HepG2 (cell line): ENCODE measurements around the gene NCBP3. TPM values are rescaled to one million over a fixed set of nuclear protein-coding genes. Genes with fewer than 3 reads are reported as not detected.

ENCODE experiments used
- AGO2 ChIP-seq: fragments of 200-400 bp; formaldehyde crosslinking; optimal IDR thresholded peaks from 2 replicates; pipeline ENCODE3; 2017; ENCODE audit warnings: mild to moderate bottlenecking, low read depth, low read length, moderate library complexity
- KLF12 ChIP-seq: sonication (generic); formaldehyde crosslinking; IDR thresholded peaks from 2 replicates; pipeline ENCODE4 v1.4.0; 2020; ENCODE audit warnings: missing genetic modification reagents, borderline replicate concordance
- MTF1 ChIP-seq: sonication (generic); formaldehyde crosslinking; IDR thresholded peaks from 2 replicates; pipeline ENCODE4 v1.5.0; 2020; ENCODE audit warnings: missing genetic modification reagents
- ZFP41 ChIP-seq: sonication (generic); formaldehyde crosslinking; IDR thresholded peaks from 2 replicates; pipeline ENCODE4 v1.4.0; 2020; ENCODE audit warnings: mild to moderate bottlenecking, missing genetic modification reagents, borderline replicate concordance
- ZFY ChIP-seq: sonication (generic); formaldehyde crosslinking; IDR thresholded peaks from 2 replicates; pipeline ENCODE4 v1.4.0; 2020; ENCODE audit warnings: missing genetic modification reagents
- ZNF326 ChIP-seq: sonication (generic); formaldehyde crosslinking; IDR thresholded peaks from 2 replicates; pipeline ENCODE4 v1.4.0; 2020; ENCODE audit warnings: missing genetic modification reagents, borderline replicate concordance
- ZNF737 ChIP-seq: sonication (generic); formaldehyde crosslinking; IDR thresholded peaks from 2 replicates; pipeline ENCODE4 v1.5.0; 2020; ENCODE audit warnings: missing genetic modification reagents, mild to moderate bottlenecking, borderline replicate concordance
- polyA plus RNA-seq, 8 experiments: library from polyadenylated mRNA; depleted of rRNA in 3 of 8; stranded (reverse) in 7 of 8; unstranded in 1 of 8; fragments of >200 nt; fragmentation: Illumina TruSeq in 4 of 8; extraction: Trizol in 4 of 8; gene quantifications; 2 replicates each; pipeline versions ENCODE4 v1.2.1 to v1.2.3, GENCODE V29; 2011 to 2016; ENCODE audit warnings: low read depth in 4 of 8, missing spikeins in 1 of 8, mixed read lengths in 1 of 8; ENCODE audit not compliant: insufficient read depth in 1 of 8
- total RNA-seq, 5 experiments: library from RNA; depleted of rRNA; stranded (reverse); fragments of >200 nt; fragmentation: Illumina TruSeq; extraction: Trizol; gene quantifications; 2 replicates each; pipeline ENCODE4 v1.2.3, GENCODE V29; 2016; ENCODE audit warnings: low read depth in 1 of 5
- TF ChIP-seq, protein P1 (sequence below): sonication (generic); formaldehyde crosslinking; IDR thresholded peaks from 2 replicates; pipeline ENCODE4 v1.9.0; 2022; ENCODE audit warnings: missing genetic modification reagents, mild to moderate bottlenecking, borderline replicate concordance
- TF ChIP-seq, protein P2 (sequence below): sonication (generic); formaldehyde crosslinking; IDR thresholded peaks from 2 replicates; pipeline ENCODE4 v1.8.0; 2022; ENCODE audit warnings: mild to moderate bottlenecking, missing genetic modification reagents, moderate library complexity
- TF ChIP-seq, protein P3 (sequence below): sonication (generic); formaldehyde crosslinking; IDR thresholded peaks from 2 replicates; pipeline ENCODE4 v1.5.0; 2020; ENCODE audit warnings: mild to moderate bottlenecking, missing genetic modification reagents
- TF ChIP-seq, protein P4 (sequence below): IDR thresholded peaks from 2 replicates; pipeline ENCODE4 v1.6.1; 2016; ENCODE audit warnings: control low read depth
- TF ChIP-seq, protein P5 (sequence below): sonication (generic); formaldehyde crosslinking; IDR thresholded peaks from 2 replicates; pipeline ENCODE4 v1.5.1; 2020; ENCODE audit warnings: mild to moderate bottlenecking, missing genetic modification reagents, borderline replicate concordance
- TF ChIP-seq, protein P6 (sequence below): IDR thresholded peaks from 2 replicates; pipeline ENCODE4 v1.6.1; 2016; ENCODE audit warnings: missing compliant biosample characterization, missing genetic modification reagents, borderline replicate concordance

Gene NCBP3
- total and polyA plus RNA-seq, 2 of the 13 experiments (the other 11 are each of a cell fraction or from before 2014, with no cell fraction given): 19.5 to 24.8 TPM

DNA sequence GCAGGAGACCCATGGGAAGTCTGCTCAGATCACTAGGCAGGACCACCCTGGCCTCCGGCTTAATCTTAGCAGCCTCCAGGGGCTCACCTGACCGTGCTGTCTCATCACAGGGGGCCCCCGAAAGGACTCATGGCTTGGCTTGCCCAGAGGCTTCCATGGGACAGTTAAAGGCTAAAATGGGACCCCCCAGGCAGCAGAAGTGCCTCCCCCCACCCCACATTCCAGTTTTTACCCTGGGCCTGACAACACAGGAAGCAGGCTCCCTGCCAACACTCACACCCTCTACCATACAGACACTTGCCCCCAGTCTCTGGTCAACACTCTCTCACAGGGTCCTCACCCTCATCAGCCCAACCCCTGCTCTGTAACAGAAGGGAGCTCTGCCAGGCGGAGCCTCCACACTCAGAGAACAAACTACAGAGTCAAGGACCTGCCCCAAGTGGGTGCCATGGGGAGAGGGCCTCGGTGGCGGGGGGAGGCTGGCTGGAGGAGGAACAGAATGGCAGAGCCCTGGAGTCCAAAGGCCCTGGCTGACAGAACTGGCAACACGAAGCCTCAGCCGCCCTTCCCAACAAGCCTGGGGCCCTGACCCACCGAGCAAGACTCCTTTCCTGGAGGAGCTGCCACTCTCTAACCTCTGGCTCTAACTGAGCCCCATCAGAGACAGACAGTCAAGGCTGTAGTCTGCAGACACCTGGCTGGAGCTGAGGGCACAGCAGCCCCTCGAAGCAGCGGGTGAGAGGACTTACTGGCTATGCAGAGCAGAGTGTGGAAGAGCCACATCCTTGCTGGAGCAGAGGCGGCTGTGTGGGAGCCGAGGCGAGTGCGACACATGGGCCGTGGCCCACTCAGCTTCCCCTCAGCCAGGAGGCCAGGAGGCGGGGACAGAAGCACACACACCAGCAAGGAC, 45.4 kb downstream of the NCBP3 start, which contains the start of gene ITGAE (continued):
- TF ChIP-seq, protein P1, sequence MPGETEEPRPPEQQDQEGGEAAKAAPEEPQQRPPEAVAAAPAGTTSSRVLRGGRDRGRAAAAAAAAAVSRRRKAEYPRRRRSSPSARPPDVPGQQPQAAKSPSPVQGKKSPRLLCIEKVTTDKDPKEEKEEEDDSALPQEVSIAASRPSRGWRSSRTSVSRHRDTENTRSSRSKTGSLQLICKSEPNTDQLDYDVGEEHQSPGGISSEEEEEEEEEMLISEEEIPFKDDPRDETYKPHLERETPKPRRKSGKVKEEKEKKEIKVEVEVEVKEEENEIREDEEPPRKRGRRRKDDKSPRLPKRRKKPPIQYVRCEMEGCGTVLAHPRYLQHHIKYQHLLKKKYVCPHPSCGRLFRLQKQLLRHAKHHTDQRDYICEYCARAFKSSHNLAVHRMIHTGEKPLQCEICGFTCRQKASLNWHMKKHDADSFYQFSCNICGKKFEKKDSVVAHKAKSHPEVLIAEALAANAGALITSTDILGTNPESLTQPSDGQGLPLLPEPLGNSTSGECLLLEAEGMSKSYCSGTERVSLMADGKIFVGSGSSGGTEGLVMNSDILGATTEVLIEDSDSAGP (CRISPR knock-in tag): no peak
- TF ChIP-seq AGO2: peak; percentile 48
- TF ChIP-seq, protein P2, sequence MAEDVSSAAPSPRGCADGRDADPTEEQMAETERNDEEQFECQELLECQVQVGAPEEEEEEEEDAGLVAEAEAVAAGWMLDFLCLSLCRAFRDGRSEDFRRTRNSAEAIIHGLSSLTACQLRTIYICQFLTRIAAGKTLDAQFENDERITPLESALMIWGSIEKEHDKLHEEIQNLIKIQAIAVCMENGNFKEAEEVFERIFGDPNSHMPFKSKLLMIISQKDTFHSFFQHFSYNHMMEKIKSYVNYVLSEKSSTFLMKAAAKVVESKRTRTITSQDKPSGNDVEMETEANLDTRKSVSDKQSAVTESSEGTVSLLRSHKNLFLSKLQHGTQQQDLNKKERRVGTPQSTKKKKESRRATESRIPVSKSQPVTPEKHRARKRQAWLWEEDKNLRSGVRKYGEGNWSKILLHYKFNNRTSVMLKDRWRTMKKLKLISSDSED: no peak
- TF ChIP-seq, protein P3, sequence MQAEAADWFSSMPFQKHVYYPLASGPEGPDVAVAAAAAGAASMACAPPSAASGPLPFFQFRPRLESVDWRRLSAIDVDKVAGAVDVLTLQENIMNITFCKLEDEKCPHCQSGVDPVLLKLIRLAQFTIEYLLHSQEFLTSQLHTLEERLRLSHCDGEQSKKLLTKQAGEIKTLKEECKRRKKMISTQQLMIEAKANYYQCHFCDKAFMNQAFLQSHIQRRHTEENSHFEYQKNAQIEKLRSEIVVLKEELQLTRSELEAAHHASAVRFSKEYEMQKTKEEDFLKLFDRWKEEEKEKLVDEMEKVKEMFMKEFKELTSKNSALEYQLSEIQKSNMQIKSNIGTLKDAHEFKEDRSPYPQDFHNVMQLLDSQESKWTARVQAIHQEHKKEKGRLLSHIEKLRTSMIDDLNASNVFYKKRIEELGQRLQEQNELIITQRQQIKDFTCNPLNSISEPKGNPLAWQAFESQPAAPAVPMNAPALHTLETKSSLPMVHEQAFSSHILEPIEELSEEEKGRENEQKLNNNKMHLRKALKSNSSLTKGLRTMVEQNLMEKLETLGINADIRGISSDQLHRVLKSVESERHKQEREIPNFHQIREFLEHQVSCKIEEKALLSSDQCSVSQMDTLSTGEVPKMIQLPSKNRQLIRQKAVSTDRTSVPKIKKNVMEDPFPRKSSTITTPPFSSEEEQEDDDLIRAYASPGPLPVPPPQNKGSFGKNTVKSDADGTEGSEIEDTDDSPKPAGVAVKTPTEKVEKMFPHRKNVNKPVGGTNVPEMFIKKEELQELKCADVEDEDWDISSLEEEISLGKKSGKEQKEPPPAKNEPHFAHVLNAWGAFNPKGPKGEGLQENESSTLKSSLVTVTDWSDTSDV: no peak
- TF ChIP-seq, protein P4, sequence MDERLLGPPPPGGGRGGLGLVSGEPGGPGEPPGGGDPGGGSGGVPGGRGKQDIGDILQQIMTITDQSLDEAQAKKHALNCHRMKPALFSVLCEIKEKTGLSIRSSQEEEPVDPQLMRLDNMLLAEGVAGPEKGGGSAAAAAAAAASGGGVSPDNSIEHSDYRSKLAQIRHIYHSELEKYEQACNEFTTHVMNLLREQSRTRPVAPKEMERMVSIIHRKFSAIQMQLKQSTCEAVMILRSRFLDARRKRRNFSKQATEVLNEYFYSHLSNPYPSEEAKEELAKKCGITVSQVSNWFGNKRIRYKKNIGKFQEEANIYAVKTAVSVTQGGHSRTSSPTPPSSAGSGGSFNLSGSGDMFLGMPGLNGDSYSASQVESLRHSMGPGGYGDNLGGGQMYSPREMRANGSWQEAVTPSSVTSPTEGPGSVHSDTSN (CRISPR knock-in tag): no peak
- TF ChIP-seq ZFY (CRISPR knock-in tag): peak; percentile 35; the same call in 1 of the 2 replicates
- TF ChIP-seq MTF1 (CRISPR knock-in tag): no peak
- TF ChIP-seq, protein P5, sequence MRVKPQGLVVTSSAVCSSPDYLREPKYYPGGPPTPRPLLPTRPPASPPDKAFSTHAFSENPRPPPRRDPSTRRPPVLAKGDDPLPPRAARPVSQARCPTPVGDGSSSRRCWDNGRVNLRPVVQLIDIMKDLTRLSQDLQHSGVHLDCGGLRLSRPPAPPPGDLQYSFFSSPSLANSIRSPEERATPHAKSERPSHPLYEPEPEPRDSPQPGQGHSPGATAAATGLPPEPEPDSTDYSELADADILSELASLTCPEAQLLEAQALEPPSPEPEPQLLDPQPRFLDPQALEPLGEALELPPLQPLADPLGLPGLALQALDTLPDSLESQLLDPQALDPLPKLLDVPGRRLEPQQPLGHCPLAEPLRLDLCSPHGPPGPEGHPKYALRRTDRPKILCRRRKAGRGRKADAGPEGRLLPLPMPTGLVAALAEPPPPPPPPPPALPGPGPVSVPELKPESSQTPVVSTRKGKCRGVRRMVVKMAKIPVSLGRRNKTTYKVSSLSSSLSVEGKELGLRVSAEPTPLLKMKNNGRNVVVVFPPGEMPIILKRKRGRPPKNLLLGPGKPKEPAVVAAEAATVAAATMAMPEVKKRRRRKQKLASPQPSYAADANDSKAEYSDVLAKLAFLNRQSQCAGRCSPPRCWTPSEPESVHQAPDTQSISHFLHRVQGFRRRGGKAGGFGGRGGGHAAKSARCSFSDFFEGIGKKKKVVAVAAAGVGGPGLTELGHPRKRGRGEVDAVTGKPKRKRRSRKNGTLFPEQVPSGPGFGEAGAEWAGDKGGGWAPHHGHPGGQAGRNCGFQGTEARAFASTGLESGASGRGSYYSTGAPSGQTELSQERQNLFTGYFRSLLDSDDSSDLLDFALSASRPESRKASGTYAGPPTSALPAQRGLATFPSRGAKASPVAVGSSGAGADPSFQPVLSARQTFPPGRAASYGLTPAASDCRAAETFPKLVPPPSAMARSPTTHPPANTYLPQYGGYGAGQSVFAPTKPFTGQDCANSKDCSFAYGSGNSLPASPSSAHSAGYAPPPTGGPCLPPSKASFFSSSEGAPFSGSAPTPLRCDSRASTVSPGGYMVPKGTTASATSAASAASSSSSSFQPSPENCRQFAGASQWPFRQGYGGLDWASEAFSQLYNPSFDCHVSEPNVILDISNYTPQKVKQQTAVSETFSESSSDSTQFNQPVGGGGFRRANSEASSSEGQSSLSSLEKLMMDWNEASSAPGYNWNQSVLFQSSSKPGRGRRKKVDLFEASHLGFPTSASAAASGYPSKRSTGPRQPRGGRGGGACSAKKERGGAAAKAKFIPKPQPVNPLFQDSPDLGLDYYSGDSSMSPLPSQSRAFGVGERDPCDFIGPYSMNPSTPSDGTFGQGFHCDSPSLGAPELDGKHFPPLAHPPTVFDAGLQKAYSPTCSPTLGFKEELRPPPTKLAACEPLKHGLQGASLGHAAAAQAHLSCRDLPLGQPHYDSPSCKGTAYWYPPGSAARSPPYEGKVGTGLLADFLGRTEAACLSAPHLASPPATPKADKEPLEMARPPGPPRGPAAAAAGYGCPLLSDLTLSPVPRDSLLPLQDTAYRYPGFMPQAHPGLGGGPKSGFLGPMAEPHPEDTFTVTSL: no peak
- no peak for TF ChIP-seq KLF12 (CRISPR knock-in tag)
- 0 out of 2 replicates have a peak, but pooled peaks have one; percentile 18 for TF ChIP-seq ZNF326 (CRISPR knock-in tag)
- TF ChIP-seq ZFP41: no peak
- 0 out of 2 replicates have a peak, but pooled peaks have one; percentile 81 for TF ChIP-seq ZNF737 (CRISPR knock-in tag)
- TF ChIP-seq, protein P6, sequence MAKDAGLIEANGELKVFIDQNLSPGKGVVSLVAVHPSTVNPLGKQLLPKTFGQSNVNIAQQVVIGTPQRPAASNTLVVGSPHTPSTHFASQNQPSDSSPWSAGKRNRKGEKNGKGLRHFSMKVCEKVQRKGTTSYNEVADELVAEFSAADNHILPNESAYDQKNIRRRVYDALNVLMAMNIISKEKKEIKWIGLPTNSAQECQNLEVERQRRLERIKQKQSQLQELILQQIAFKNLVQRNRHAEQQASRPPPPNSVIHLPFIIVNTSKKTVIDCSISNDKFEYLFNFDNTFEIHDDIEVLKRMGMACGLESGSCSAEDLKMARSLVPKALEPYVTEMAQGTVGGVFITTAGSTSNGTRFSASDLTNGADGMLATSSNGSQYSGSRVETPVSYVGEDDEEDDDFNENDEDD (CRISPR knock-in tag): no peak
